ENCODE results near the gene ERCC1. TPM values are rescaled to one million over a fixed set of nuclear protein-coding genes. Genes with fewer than 3 reads are reported as not detected.

ERCC1 gene
- polyA plus RNA-seq, 1 experiment = 121 TPM

DNA sequence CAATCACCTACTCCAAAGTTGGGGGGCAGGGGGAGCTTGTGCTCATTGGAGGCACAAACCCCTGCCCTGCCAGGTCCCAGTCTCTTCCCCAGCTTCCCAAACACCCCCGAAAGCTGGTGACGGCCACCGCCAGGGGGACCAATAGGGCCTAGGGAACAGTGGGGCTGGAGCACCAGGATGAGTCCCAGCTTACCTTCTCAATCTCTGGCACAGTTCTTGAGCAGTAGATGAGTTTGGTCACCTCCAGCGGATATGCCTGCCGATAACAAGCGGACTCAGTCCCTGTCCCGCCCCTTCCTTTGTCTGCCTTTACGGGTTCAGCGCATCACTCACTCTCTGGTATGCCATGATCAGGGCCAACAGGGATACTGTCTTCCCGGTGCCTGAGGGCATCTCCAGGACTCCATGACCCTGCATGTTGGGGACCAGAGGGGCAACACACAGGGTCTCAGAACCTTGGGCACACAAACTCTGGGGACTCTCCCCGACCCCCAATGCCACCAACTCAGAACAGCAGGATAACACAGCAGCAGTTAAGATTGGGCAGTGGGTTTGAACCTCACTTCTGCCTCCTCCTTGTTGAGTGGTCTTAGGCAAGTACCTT, 54.9 kb downstream of the ERCC1 start:
- DNase-seq (ENCODE audit: low read depth) = no peak
- H3K27me3 ChIP-seq (ENCODE audit: control insufficient read depth, insufficient read depth, low read length) = no peaks in the 10 kb centered on the region
- H3K36me3 ChIP-seq (ENCODE audit: control insufficient read depth, insufficient read depth, low read length) = peaks cover 4% of the 10 kb centered on the region
- CTCF ChIA-PET = interaction anchor here (1.1 to 1.3 kb wide), 2 partner anchors 10 to 110 kb away, joined by 3 to 4 read pairs; no protein-coding TSS in a partner anchor
- H3K4me3 ChIP-seq (ENCODE audit: low read depth, low read length) = no peak overlapping the region
- POLR2A ChIA-PET = no interaction called here
- TF ChIP-seq, protein P1, sequence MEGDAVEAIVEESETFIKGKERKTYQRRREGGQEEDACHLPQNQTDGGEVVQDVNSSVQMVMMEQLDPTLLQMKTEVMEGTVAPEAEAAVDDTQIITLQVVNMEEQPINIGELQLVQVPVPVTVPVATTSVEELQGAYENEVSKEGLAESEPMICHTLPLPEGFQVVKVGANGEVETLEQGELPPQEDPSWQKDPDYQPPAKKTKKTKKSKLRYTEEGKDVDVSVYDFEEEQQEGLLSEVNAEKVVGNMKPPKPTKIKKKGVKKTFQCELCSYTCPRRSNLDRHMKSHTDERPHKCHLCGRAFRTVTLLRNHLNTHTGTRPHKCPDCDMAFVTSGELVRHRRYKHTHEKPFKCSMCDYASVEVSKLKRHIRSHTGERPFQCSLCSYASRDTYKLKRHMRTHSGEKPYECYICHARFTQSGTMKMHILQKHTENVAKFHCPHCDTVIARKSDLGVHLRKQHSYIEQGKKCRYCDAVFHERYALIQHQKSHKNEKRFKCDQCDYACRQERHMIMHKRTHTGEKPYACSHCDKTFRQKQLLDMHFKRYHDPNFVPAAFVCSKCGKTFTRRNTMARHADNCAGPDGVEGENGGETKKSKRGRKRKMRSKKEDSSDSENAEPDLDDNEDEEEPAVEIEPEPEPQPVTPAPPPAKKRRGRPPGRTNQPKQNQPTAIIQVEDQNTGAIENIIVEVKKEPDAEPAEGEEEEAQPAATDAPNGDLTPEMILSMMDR (IDR thresholded peaks at IDR 0.05; ENCODE audit: insufficient read depth, low read depth, low read length) = no peak

DNA sequence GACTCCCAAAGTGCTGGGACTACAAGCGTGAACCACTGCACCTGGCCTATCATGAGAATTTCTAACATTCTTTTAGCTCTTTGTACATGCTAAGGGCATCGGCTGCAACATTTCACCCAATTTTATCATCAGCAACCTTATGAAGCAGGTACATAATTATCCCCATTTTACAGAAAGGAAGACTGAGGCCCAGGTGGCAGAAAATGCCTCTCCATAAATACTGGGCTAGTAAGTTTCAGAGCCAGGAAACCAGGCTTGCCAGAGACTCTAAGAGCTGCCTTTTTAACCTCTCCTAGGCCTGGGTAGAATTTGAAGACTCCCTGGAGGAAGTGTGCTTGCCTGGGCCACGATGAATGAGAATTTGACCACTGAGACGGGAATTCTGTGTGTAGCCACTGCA, 55.6 kb downstream of the ERCC1 start:
- Histone ChIP-seq H3K4me3 (ENCODE audit: low read depth, low read length) (no peak overlapping the region), H3K36me3 (ENCODE audit: control insufficient read depth, insufficient read depth, low read length) (peaks cover 5% of the 10 kb centered on the region), H3K27me3 (ENCODE audit: control insufficient read depth, insufficient read depth, low read length) (no peaks in the 10 kb centered on the region)
- TF ChIP-seq, protein P1 (IDR thresholded peaks at IDR 0.05; ENCODE audit: insufficient read depth, low read depth, low read length) = no peak
- ChIA-PET CTCF (interaction anchor here (1.1 to 1.3 kb wide), 3 partner anchors 11 to 111 kb away, joined by 3 to 4 read pairs (median 3); no protein-coding TSS in a partner anchor), POLR2A (no interaction called here)
- DNase-seq (ENCODE audit: low read depth) = no peak

DNA sequence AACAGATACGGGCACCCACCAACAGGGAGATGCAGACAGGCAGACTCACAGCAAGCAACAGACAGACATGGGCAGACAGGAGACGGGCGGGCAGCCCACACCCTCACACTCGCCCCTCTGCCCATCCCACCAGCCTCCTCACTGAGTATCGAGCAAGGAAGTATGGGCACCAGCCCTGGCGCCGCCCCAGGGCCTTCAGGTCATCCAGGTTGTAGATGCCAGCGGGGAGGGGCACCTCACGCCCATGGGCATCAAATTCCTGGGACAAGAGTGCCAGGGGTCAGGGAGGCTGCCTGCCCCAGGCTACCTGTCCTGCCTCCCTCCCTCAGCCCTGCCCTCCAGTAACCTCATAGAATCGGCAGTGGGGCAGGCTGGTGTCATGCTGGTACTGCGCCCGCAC, 59.0 kb downstream of the ERCC1 start:
- no peaks in the 10 kb centered on the region for H3K27me3 ChIP-seq (ENCODE audit: control insufficient read depth, insufficient read depth, low read length)
- H3K4me3 ChIP-seq (ENCODE audit: low read depth, low read length) = no peak overlapping the region
- peaks cover 17% of the 10 kb centered on the region for H3K36me3 ChIP-seq (ENCODE audit: control insufficient read depth, insufficient read depth, low read length)
- POLR2A ChIA-PET = no interaction called here
- DNase-seq (ENCODE audit: low read depth) = no peak
- CTCF ChIA-PET = no interaction called here
- TF ChIP-seq, protein P1 (IDR thresholded peaks at IDR 0.05; ENCODE audit: insufficient read depth, low read depth, low read length) = no peak

- Histone ChIP-seq H3K36me3 (ENCODE audit: control insufficient read depth, insufficient read depth, low read length) (peaks cover 19% of the 10 kb centered on the region), H3K27me3 (ENCODE audit: control insufficient read depth, insufficient read depth, low read length) (no peaks in the 10 kb centered on the region), H3K4me3 (ENCODE audit: low read depth, low read length) (no peak overlapping the region)
- TF ChIP-seq, protein P1 (IDR thresholded peaks at IDR 0.05; ENCODE audit: insufficient read depth, low read depth, low read length) = no peak
- CTCF ChIA-PET = no interaction called here
- DNase-seq (ENCODE audit: low read depth) = no peak
- POLR2A ChIA-PET = no interaction called here
These were observed 59.8 kb downstream of the ERCC1 start for GRCh38 chr19:45363861-45364459.

DNA sequence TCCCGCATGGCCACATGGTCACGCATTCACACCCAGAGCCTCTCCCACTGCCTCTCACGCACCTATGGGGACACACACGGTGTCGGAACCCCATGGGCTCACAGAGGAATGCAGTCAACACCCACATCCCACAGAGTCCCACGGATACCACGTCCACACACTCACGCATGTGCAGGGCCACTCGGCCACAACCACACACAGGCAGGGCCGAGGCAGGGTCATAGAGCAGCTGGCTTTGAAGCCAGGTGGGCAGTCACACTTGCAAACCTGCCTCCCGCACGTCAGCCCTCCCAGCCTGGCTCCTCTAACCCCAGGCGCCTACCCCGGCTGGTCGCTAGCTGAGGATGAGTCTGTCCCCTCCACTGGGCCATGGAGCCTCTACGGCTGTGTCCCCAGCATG, 61.4 kb downstream of the ERCC1 start:
- DNase-seq (ENCODE audit: low read depth) = no peak
- H3K27me3 ChIP-seq (ENCODE audit: control insufficient read depth, insufficient read depth, low read length) = no peaks in the 10 kb centered on the region
- TF ChIP-seq, protein P1 (IDR thresholded peaks at IDR 0.05; ENCODE audit: insufficient read depth, low read depth, low read length) = no peak
- H3K4me3 ChIP-seq (ENCODE audit: low read depth, low read length) = no peak overlapping the region
- ChIA-PET CTCF (no interaction called here), POLR2A (no interaction called here)
- H3K36me3 ChIP-seq (ENCODE audit: control insufficient read depth, insufficient read depth, low read length) = peaks cover 22% of the 10 kb centered on the region
